Measurements from ENCODE around the gene DEGS1. TPM values are rescaled to one million over a fixed set of nuclear protein-coding genes. Genes with fewer than 3 reads are reported as not detected.

DEGS1 gene
- total and polyA plus RNA-seq, 10 of the 15 experiments (the other 5 are each of a cell fraction or from before 2014, with no cell fraction given): 16.5 to 133 (median 46.0) TPM

DNA sequence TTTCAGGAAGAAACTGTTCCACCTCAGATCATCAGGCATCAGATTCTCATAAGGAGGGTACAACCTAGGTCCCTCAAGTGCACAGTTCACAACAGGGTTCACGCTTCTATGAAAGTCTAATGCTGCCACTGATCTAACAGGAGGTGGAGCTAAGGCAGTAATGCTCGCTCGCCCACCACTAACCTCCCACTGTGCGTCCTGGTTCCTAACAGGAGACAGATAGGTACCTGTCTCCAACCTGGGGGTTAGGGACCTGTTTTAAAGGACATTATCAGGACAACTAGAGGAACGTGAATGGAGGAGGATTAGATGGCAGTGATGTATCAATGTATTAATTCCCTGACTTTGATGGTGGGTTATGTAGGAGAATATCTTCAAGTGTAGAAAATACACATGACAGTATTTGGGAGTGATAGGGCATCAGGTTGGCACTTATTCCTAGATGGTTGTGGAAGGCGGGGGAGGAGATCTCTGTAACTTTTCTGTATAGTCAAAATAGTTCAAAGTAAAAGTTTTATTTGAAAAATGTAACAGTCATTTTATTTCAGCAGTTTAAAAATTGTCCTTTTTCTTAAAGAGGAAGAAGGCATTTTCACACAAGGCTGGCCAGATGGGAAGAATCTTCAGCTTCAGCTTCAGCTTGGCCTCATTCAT, 43.9 kb downstream of the DEGS1 start:
- Histone ChIP-seq H3K4me1 (ENCODE audit: control insufficient read depth, insufficient read depth, low read length) (no peaks in the 10 kb centered on the region), H3K4me3 (no peak overlapping the region), H4K20me1 (ENCODE audit: control insufficient read depth, insufficient read depth) (no peaks in the 10 kb centered on the region), H3K9ac (ENCODE audit: control insufficient read depth, insufficient read depth, low read length) (no peak overlapping the region), H3K79me2 (ENCODE audit: control insufficient read depth, insufficient read depth, low read length) (no peaks in the 10 kb centered on the region), H3K4me2 (ENCODE audit: control insufficient read depth, insufficient read depth) (no peak overlapping the region), H3K9me3 (replicated peaks; ENCODE audit: control insufficient read depth, insufficient read depth, low read length) (no peaks in the 10 kb centered on the region), H2AFZ (ENCODE audit: control insufficient read depth, low read depth, low read length) (no peak overlapping the region), H3K27me3 (replicated peaks in 1 of 2; ENCODE audit: control insufficient read depth in 2 of 2, insufficient read depth in 2 of 2, low read length in 1 of 2) (no peaks in the 10 kb centered on the region), H3K27ac (ENCODE audit: control insufficient read depth, insufficient read depth) (no peak overlapping the region), H3K36me3 (ENCODE audit: control insufficient read depth in 2 of 2, insufficient read depth in 2 of 2, low read length in 1 of 2) (peaks cover 5 to 6% of the 10 kb centered on the region in 2 experiments; a peak in 3 of 4 replicates)
- WGBS (ENCODE audit: insufficient coverage, insufficient replicate concordance, low lambda C conversion rate, missing lambda C conversion rate): 82% methylated on average over 6 of the region's 6 CpGs
- DNase-seq (ENCODE audit: low read depth, low spot score) (no peak), ATAC-seq (no peak), FAIRE-seq (no peak)
- POLR2A ChIA-PET: interaction anchor here (0.8 kb wide), 1 partner anchor 9 kb away, joined by 3 read pairs; no protein-coding TSS in a partner anchor
- RAD21 ChIA-PET (ENCODE audit: unreplicated experiment): no interaction called here
- in situ Hi-C loops (cut with MboI) (no loop called here), intact Hi-C loops (cut with micrococcal nuclease; ENCODE audit: unreplicated experiment) (no loop called here)
- no TSS peak for BruUV-seq (replicated peaks)
- CTCF ChIA-PET: no interaction called here
- SMC1A ChIA-PET (ENCODE audit: uncharacterized antibody, unreplicated experiment): no interaction called here
- TF ChIP-seq, protein P1, sequence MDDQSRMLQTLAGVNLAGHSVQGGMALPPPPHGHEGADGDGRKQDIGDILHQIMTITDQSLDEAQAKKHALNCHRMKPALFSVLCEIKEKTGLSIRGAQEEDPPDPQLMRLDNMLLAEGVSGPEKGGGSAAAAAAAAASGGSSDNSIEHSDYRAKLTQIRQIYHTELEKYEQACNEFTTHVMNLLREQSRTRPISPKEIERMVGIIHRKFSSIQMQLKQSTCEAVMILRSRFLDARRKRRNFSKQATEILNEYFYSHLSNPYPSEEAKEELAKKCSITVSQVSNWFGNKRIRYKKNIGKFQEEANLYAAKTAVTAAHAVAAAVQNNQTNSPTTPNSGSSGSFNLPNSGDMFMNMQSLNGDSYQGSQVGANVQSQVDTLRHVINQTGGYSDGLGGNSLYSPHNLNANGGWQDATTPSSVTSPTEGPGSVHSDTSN (IDR thresholded peaks at IDR 0.05; ENCODE audit: insufficient replicate concordance, low read depth, low read length): no peak
- TF ChIP-seq, protein P2, sequence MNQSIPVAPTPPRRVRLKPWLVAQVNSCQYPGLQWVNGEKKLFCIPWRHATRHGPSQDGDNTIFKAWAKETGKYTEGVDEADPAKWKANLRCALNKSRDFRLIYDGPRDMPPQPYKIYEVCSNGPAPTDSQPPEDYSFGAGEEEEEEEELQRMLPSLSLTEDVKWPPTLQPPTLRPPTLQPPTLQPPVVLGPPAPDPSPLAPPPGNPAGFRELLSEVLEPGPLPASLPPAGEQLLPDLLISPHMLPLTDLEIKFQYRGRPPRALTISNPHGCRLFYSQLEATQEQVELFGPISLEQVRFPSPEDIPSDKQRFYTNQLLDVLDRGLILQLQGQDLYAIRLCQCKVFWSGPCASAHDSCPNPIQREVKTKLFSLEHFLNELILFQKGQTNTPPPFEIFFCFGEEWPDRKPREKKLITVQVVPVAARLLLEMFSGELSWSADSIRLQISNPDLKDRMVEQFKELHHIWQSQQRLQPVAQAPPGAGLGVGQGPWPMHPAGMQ (IDR thresholded peaks at IDR 0.05; ENCODE audit: borderline replicate concordance): no peak
- no peak for TF ChIP-seq SP1 (IDR thresholded peaks at IDR 0.05; ENCODE audit: low read depth, low read length)
- TF ChIP-seq SUPT20H (IDR thresholded peaks at IDR 0.05; ENCODE audit: borderline replicate concordance, control insufficient read depth, low read depth, low read length): no peak
- TF ChIP-seq SREBF2 (IDR thresholded peaks at IDR 0.05; ENCODE audit: low read length): no peak
- TF ChIP-seq RAD21 (IDR thresholded peaks at IDR 0.05; ENCODE audit: insufficient read depth, low read depth, low read length): no peak
- TF ChIP-seq SMARCA5 (IDR thresholded peaks at IDR 0.05): no peak
- TF ChIP-seq SMAD5 (IDR thresholded peaks at IDR 0.05; ENCODE audit: low read depth): no peak
